ENCODE measurements around the gene DHX35.

DHX35 gene

GRCh38 chr20:38926934-38927616 is 35.1 kb upstream of the DHX35 start:
- Histone ChIP-seq H3K9ac (ENCODE audit: low read depth in 1 of 2, low read length in 2 of 2) (peak overlapping the region; percentile 66 to 74), H3K9me3 (ENCODE audit: control insufficient read depth in 1 of 2, low read length in 2 of 2) (no peaks in the 10 kb centered on the region), H3K4me1 (ENCODE audit: control insufficient read depth in 1 of 2, insufficient read depth in 2 of 2, low read length in 2 of 2) (peaks cover 6 to 12% of the 10 kb centered on the region in 2 donors), H3K27ac (ENCODE audit: low read depth, low read length) (no peak overlapping the region), H3K4me3 (ENCODE audit: low read depth in 1 of 2, low read length in 2 of 2) (peak overlapping the region; percentile 79 to 86), H3K36me3 (ENCODE audit: control insufficient read depth in 1 of 2, insufficient read depth in 2 of 2, low read length in 2 of 2) (no peaks in the 10 kb centered on the region), H3K27me3 (ENCODE audit: control insufficient read depth in 1 of 2, insufficient read depth in 2 of 2, low read length in 2 of 2) (no peaks in the 10 kb centered on the region)

GRCh38 chr20:38927902-38928578 is 34.1 kb upstream of the DHX35 start:
- Histone ChIP-seq H3K4me1 (ENCODE audit: control insufficient read depth in 1 of 2, insufficient read depth in 2 of 2, low read length in 2 of 2) (peaks cover 6 to 12% of the 10 kb centered on the region in 2 donors), H3K27me3 (ENCODE audit: control insufficient read depth in 1 of 2, insufficient read depth in 2 of 2, low read length in 2 of 2) (no peaks in the 10 kb centered on the region), H3K9me3 (ENCODE audit: control insufficient read depth in 1 of 2, low read length in 2 of 2) (no peaks in the 10 kb centered on the region), H3K9ac (ENCODE audit: low read depth in 1 of 2, low read length in 2 of 2) (no peak overlapping the region), H3K27ac (ENCODE audit: low read depth, low read length) (no peak overlapping the region), H3K4me3 (ENCODE audit: low read depth in 1 of 2, low read length in 2 of 2) (peak overlapping the region; percentile 6 to 58), H3K36me3 (ENCODE audit: control insufficient read depth in 1 of 2, insufficient read depth in 2 of 2, low read length in 2 of 2) (no peaks in the 10 kb centered on the region)

GRCh38 chr20:38930242-38930569 is 31.9 kb upstream of the DHX35 start:
- H3K9me3 ChIP-seq (ENCODE audit: control insufficient read depth in 1 of 2, low read length in 2 of 2) = no peaks in the 10 kb centered on the region
- no peaks in the 10 kb centered on the region for H3K27me3 ChIP-seq (ENCODE audit: control insufficient read depth in 1 of 2, insufficient read depth in 2 of 2, low read length in 2 of 2)
- H3K36me3 ChIP-seq (ENCODE audit: control insufficient read depth in 1 of 2, insufficient read depth in 2 of 2, low read length in 2 of 2) = no peaks in the 10 kb centered on the region
- H3K4me1 ChIP-seq (ENCODE audit: control insufficient read depth in 1 of 2, insufficient read depth in 2 of 2, low read length in 2 of 2) = peaks cover 6 to 12% of the 10 kb centered on the region in 2 donors
- no peak overlapping the region for H3K9ac ChIP-seq (ENCODE audit: low read depth in 1 of 2, low read length in 2 of 2)
- no peak overlapping the region for H3K27ac ChIP-seq (ENCODE audit: low read depth, low read length)
- H3K4me3 ChIP-seq (ENCODE audit: low read depth in 1 of 2, low read length in 2 of 2) = no peak overlapping the region

DNA sequence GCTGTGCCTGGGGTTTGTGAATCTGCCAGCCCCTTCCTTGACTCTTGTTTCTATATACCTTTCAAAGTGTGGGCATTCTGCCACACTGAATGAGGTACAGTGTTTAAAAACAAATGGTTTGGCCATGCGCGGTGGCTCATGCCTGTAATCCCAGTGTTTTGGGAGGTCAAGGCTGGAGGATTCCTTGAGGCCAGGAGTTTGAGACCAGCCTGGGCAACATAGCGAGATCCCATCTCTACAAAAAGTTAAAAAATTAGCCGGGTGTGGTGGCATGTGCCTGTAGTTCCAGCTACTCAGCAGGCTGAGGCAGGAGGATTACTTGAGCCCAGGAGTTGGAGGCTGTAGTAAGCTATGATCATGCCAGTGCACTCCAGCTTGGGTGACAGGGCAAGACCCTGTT is 30.2 kb upstream of the DHX35 start:
- no peaks in the 10 kb centered on the region for H3K9me3 ChIP-seq (ENCODE audit: control insufficient read depth in 1 of 2, low read length in 2 of 2)
- H3K4me1 ChIP-seq (ENCODE audit: control insufficient read depth in 1 of 2, insufficient read depth in 2 of 2, low read length in 2 of 2) = peaks cover 6 to 8% of the 10 kb centered on the region in 2 donors
- no peaks in the 10 kb centered on the region for H3K36me3 ChIP-seq (ENCODE audit: control insufficient read depth in 1 of 2, insufficient read depth in 2 of 2, low read length in 2 of 2)
- H3K27ac ChIP-seq (ENCODE audit: low read depth, low read length) = no peak overlapping the region
- H3K27me3 ChIP-seq (ENCODE audit: control insufficient read depth in 1 of 2, insufficient read depth in 2 of 2, low read length in 2 of 2) = no peaks in the 10 kb centered on the region
- no peak overlapping the region for H3K4me3 ChIP-seq (ENCODE audit: low read depth in 1 of 2, low read length in 2 of 2)
- H3K9ac ChIP-seq (ENCODE audit: low read depth in 1 of 2, low read length in 2 of 2) = no peak overlapping the region

DNA sequence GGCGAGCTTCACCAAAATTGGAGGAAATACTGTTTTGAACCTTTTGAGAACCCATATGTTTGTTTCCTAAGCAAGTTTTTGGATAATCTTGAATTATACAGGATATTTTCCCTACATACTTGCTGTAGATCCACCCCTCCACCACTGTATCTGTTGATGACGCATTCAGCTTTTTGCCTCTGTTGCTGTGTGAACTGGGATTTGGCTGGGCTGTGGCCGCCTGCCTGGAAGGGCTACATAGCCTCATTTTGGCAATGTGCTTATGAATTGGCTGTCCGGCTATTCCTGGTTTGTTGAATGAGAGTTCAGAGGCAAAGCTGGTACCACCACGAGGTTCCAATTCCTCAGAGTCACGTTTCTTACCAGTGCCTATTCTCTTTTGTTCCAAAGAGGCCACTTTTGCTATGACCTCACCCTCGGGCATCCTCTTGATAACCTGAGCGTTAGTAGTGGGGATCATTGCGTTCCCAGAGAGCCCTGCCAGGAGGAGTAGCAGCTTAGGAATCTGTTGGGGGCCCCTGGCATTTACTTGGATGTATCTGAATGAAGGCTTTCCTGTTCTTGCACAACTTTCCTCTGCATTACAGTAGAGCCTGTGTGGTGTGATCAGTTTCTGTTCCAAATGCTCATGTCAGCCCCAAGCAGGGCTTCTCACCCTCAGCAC is 29.6 kb upstream of the DHX35 start:
- H3K4me1 ChIP-seq (ENCODE audit: control insufficient read depth in 1 of 2, insufficient read depth in 2 of 2, low read length in 2 of 2) = peaks cover 5 to 6% of the 10 kb centered on the region in 2 donors
- H3K9ac ChIP-seq (ENCODE audit: low read depth in 1 of 2, low read length in 2 of 2) = no peak overlapping the region
- H3K4me3 ChIP-seq (ENCODE audit: low read depth in 1 of 2, low read length in 2 of 2) = no peak overlapping the region
- no peaks in the 10 kb centered on the region for H3K36me3 ChIP-seq (ENCODE audit: control insufficient read depth in 1 of 2, insufficient read depth in 2 of 2, low read length in 2 of 2)
- H3K9me3 ChIP-seq (ENCODE audit: control insufficient read depth in 1 of 2, low read length in 2 of 2) = no peaks in the 10 kb centered on the region
- no peak overlapping the region for H3K27ac ChIP-seq (ENCODE audit: low read depth, low read length)
- H3K27me3 ChIP-seq (ENCODE audit: control insufficient read depth in 1 of 2, insufficient read depth in 2 of 2, low read length in 2 of 2) = no peaks in the 10 kb centered on the region

DNA sequence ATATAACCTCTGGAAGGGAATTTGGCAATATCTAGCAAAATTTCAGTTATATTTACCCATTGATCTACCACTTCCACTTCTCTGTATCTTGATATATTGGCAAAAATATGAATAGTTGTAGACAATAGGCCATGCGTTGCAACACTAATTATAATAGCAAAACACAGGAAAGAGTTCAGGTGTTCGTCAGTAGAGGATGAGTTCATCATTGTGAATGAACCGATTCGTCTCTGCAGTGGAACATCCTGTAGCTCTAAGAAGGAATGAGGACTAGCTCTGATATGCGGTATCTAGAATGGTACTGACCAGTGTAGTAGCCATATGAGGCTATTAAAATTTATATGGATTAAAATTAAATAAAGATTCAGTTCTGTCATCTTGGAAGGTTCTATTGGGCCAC is 27.6 kb upstream of the DHX35 start:
- H3K9ac ChIP-seq (ENCODE audit: low read depth in 1 of 2, low read length in 2 of 2) = no peak overlapping the region
- H3K4me3 ChIP-seq (ENCODE audit: low read depth in 1 of 2, low read length in 2 of 2) = no peak overlapping the region
- H3K36me3 ChIP-seq (ENCODE audit: control insufficient read depth in 1 of 2, insufficient read depth in 2 of 2, low read length in 2 of 2) = no peaks in the 10 kb centered on the region
- no peaks in the 10 kb centered on the region for H3K4me1 ChIP-seq (ENCODE audit: control insufficient read depth in 1 of 2, insufficient read depth in 2 of 2, low read length in 2 of 2)
- H3K27me3 ChIP-seq (ENCODE audit: control insufficient read depth in 1 of 2, insufficient read depth in 2 of 2, low read length in 2 of 2) = no peaks in the 10 kb centered on the region
- H3K9me3 ChIP-seq (ENCODE audit: control insufficient read depth in 1 of 2, low read length in 2 of 2) = no peaks in the 10 kb centered on the region
- no peak overlapping the region for H3K27ac ChIP-seq (ENCODE audit: low read depth, low read length)

DNA sequence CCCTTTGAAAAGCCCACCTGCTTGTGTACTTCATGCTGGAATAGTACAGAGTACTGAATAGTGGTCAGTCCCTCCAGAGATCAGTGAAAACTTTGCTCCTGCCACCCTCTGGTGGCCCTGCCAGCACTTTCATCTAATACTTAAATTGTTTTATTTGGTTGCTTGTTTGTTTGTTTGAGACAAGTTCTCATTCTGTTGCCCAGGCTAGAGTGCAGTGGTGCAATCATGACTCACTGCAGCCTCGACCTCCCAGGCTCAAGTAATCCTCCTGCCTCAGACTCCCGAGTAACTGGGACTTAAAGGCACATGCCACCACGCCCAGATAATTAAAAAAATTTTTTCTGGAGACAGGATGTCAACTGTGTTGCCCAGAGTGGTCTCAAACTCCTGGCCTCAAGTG is 26.9 kb upstream of the DHX35 start:
- no peak overlapping the region for H3K27ac ChIP-seq (ENCODE audit: low read depth, low read length)
- H3K9me3 ChIP-seq (ENCODE audit: control insufficient read depth in 1 of 2, low read length in 2 of 2) = no peaks in the 10 kb centered on the region
- no peak overlapping the region for H3K9ac ChIP-seq (ENCODE audit: low read depth in 1 of 2, low read length in 2 of 2)
- no peaks in the 10 kb centered on the region for H3K27me3 ChIP-seq (ENCODE audit: control insufficient read depth in 1 of 2, insufficient read depth in 2 of 2, low read length in 2 of 2)
- H3K36me3 ChIP-seq (ENCODE audit: control insufficient read depth in 1 of 2, insufficient read depth in 2 of 2, low read length in 2 of 2) = no peaks in the 10 kb centered on the region
- H3K4me3 ChIP-seq (ENCODE audit: low read depth in 1 of 2, low read length in 2 of 2) = no peak overlapping the region
- no peaks in the 10 kb centered on the region for H3K4me1 ChIP-seq (ENCODE audit: control insufficient read depth in 1 of 2, insufficient read depth in 2 of 2, low read length in 2 of 2)

DNA sequence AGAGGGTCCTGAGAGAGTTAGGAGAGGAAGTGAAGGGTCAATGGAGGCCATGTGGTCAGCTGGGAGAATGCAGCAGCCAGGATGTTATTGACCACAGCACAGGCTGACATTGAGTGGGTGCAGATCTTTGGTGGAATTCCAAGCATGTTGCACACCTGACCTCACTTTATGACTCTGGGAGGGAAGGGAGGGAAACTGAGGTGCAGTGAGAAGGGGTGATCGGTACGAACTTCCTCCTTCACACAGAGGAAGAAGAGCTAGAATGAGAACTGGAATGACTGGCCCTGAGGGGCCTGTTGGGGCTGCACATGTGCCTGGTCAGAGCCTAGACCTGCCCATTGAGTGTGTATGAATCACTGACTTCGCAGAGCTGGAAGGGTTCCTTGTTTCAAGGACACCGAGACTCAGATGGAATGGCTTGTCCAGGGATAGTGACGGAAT is 26.2 kb upstream of the DHX35 start:
- Histone ChIP-seq H3K4me1 (ENCODE audit: control insufficient read depth in 1 of 2, insufficient read depth in 2 of 2, low read length in 2 of 2) (no peaks in the 10 kb centered on the region), H3K27ac (ENCODE audit: low read depth, low read length) (no peak overlapping the region)

GRCh38 chr20:38937000-38937399 is 25.1 kb upstream of the DHX35 start:
- H3K27ac ChIP-seq (ENCODE audit: low read depth, low read length) = no peak overlapping the region
- H3K4me3 ChIP-seq (ENCODE audit: low read depth in 1 of 2, low read length in 2 of 2) = no peak overlapping the region
- H3K9ac ChIP-seq (ENCODE audit: low read depth in 1 of 2, low read length in 2 of 2) = no peak overlapping the region
- H3K36me3 ChIP-seq (ENCODE audit: control insufficient read depth in 1 of 2, insufficient read depth in 2 of 2, low read length in 2 of 2) = no peaks in the 10 kb centered on the region
- no peaks in the 10 kb centered on the region for H3K27me3 ChIP-seq (ENCODE audit: control insufficient read depth in 1 of 2, insufficient read depth in 2 of 2, low read length in 2 of 2)
- no peaks in the 10 kb centered on the region for H3K4me1 ChIP-seq (ENCODE audit: control insufficient read depth in 1 of 2, insufficient read depth in 2 of 2, low read length in 2 of 2)
- no peaks in the 10 kb centered on the region for H3K9me3 ChIP-seq (ENCODE audit: control insufficient read depth in 1 of 2, low read length in 2 of 2)

More for the DNA sequence above, 26.2 kb upstream of the DHX35 start:
- Histone ChIP-seq H3K4me3 (ENCODE audit: low read depth in 1 of 2, low read length in 2 of 2) (no peak overlapping the region), H3K9ac (ENCODE audit: low read depth in 1 of 2, low read length in 2 of 2) (no peak overlapping the region), H3K27me3 (ENCODE audit: control insufficient read depth in 1 of 2, insufficient read depth in 2 of 2, low read length in 2 of 2) (no peaks in the 10 kb centered on the region), H3K9me3 (ENCODE audit: control insufficient read depth in 1 of 2, low read length in 2 of 2) (no peaks in the 10 kb centered on the region), H3K36me3 (ENCODE audit: control insufficient read depth in 1 of 2, insufficient read depth in 2 of 2, low read length in 2 of 2) (no peaks in the 10 kb centered on the region)

DNA sequence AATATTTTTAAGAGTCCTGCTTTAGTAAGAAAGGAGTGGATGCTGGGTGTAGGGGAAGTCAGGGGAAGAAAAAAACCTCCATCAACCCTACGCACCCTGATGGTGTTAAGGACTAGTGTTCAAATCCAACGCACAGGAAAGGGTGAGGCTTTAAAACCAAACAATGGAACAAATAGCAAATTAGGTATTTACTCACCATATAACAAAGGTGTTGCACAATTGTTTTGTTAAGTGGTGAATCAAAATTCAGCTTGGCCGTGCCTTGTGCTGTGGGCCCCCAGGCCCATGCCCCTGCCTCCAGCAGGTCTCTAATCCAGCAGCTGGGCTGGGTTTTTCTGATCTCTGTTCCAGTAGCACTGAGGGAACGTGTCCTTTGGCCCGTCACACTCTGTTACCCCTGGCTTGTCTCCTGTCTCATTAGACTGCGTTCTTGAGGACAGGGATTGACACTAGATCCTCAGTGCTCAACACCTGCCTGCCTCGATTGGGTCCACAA is 24.1 kb upstream of the DHX35 start:
- Histone ChIP-seq H3K27ac (ENCODE audit: low read depth, low read length) (no peak overlapping the region), H3K4me1 (ENCODE audit: control insufficient read depth in 1 of 2, insufficient read depth in 2 of 2, low read length in 2 of 2) (no peaks in the 10 kb centered on the region), H3K4me3 (ENCODE audit: low read depth in 1 of 2, low read length in 2 of 2) (no peak overlapping the region), H3K9ac (ENCODE audit: low read depth in 1 of 2, low read length in 2 of 2) (no peak overlapping the region), H3K27me3 (ENCODE audit: control insufficient read depth in 1 of 2, insufficient read depth in 2 of 2, low read length in 2 of 2) (no peaks in the 10 kb centered on the region), H3K36me3 (ENCODE audit: control insufficient read depth in 1 of 2, insufficient read depth in 2 of 2, low read length in 2 of 2) (no peaks in the 10 kb centered on the region), H3K9me3 (ENCODE audit: control insufficient read depth in 1 of 2, low read length in 2 of 2) (no peaks in the 10 kb centered on the region)
